B cell (primary cell): Measurements from ENCODE around the gene ADGRD1. TPM values are rescaled to one million over a fixed set of nuclear protein-coding genes. Genes with fewer than 3 reads are reported as not detected.
"Not testable (repeated sequence)": the region's sequence is repeated elsewhere in the genome, so short reads cannot be mapped to it uniquely, and the experiment has no call there.

Source experiments
- ATAC-seq: fragments of 200-7000 bp; cut with Tn5 transposase; one replicate; pipeline ENCODE4 v1.10.0; 2021; ENCODE audit warnings: low read depth, mild to moderate bottlenecking, moderate number of reproducible peaks, moderate library complexity
- CTCF ChIA-PET: fragments of 350-600 bp; sonication (Branson Sonifier 250); formaldehyde crosslinking; loops from one replicate; lab custom pipeline; 2021; ENCODE audit warnings: antibody characterized with exemption, inconsistent platforms; lab: Charles Lee
- POLR2A ChIA-PET: fragments of 350-600 bp; sonication (Branson Sonifier 250); formaldehyde crosslinking; loops from one replicate; lab custom pipeline; 2021; ENCODE audit warnings: antibody characterized with exemption; lab: Charles Lee
- DNase-seq: peaks from one replicate; pipeline ENCODE4 v3.0.0; 2013
- H2AFZ ChIP-seq: 2 replicates; pipeline ENCODE4 v1.6.1; 2012; ENCODE audit warnings: mild to moderate bottlenecking, low read depth, low read length; ENCODE audit not compliant: insufficient read depth, poor library complexity, severe bottlenecking
- H3K27ac ChIP-seq, 2 donors: 1 replicate in 1 of 2; 2 replicates in 1 of 2; pipeline ENCODE4 v1.5.1; 2012 to 2013; ENCODE audit warnings: low read length in 2 of 2, mild to moderate bottlenecking in 2 of 2, moderate library complexity in 1 of 2
- H3K27me3 ChIP-seq, 4 experiments: fragments of 200-600 bp in 1 of 4; sonication (generic) in 1 of 4; replicated peaks in 1 of 4; 1 replicate in 2 of 4; 2 replicates in 2 of 4; pipeline versions ENCODE4 v1.6.1 to v1.7.0; 2013 to 2016; ENCODE audit warnings: low read length in 3 of 4, mild to moderate bottlenecking in 2 of 4, mixed read lengths in 1 of 4, moderate library complexity in 1 of 4; ENCODE audit not compliant: insufficient read depth in 4 of 4, control insufficient read depth in 3 of 4; ENCODE audit errors: control extremely low read depth in 1 of 4
- H3K36me3 ChIP-seq, 2 experiments: replicated peaks in 1 of 2; 1 replicate in 1 of 2; 2 replicates in 1 of 2; pipeline versions ENCODE4 v1.6.1 to v1.7.1; 2013; ENCODE audit warnings: low read length in 1 of 2; ENCODE audit not compliant: insufficient read depth in 2 of 2, control insufficient read depth in 1 of 2; ENCODE audit errors: control extremely low read depth in 1 of 2, extremely low read depth in 1 of 2
- H3K4me1 ChIP-seq, 2 donors: fragments of 200-600 bp in 1 of 2; sonication (generic) in 1 of 2; 1 replicate in 1 of 2; 2 replicates in 1 of 2; pipeline versions ENCODE4 v1.5.1 to v1.6.1; 2013 to 2017; ENCODE audit warnings: low read length in 2 of 2; ENCODE audit not compliant: control insufficient read depth in 2 of 2, insufficient read depth in 2 of 2
- H3K4me2 ChIP-seq: replicated peaks from 2 replicates; pipeline ENCODE3; 2012; ENCODE audit warnings: mild to moderate bottlenecking, low read depth, low read length; ENCODE audit not compliant: poor library complexity, severe bottlenecking
- H3K4me3 ChIP-seq, 5 experiments: fragments of 200-600 bp in 1 of 5; sonication (generic) in 1 of 5; 1 replicate in 3 of 5; 2 replicates in 2 of 5; pipeline versions ENCODE4 v1.5.1 to v1.7.0; 2011 to 2016; ENCODE audit warnings: low read length in 4 of 5, mild to moderate bottlenecking in 4 of 5, low read depth in 2 of 5, control low read depth in 1 of 5, moderate library complexity in 1 of 5; ENCODE audit not compliant: insufficient read depth in 1 of 5; ENCODE audit errors: control extremely low read depth in 1 of 5, extremely low read depth in 1 of 5
- H3K79me2 ChIP-seq: fragments of 200-600 bp; sonication (generic); one replicate; pipeline ENCODE4 v1.6.0; 2016; ENCODE audit warnings: low read length; ENCODE audit not compliant: control insufficient read depth, insufficient read depth
- H3K9ac ChIP-seq: fragments of 200-600 bp; sonication (generic); 2 replicates; pipeline ENCODE4 v1.6.1; 2017; ENCODE audit warnings: mild to moderate bottlenecking, low read length, moderate library complexity
- H3K9me3 ChIP-seq, 3 donors: one replicate each; pipeline versions ENCODE4 v1.6.1 to v1.7.1; 2013; ENCODE audit warnings: low read length in 2 of 3; ENCODE audit not compliant: control insufficient read depth in 2 of 3, insufficient read depth in 1 of 3; ENCODE audit errors: control extremely low read depth in 1 of 3
- H4K20me1 ChIP-seq: 2 replicates; pipeline ENCODE4 v1.6.0; 2012; ENCODE audit warnings: mild to moderate bottlenecking, low read length; ENCODE audit not compliant: insufficient read depth, control insufficient read depth, poor library complexity, severe bottlenecking
- H3K27ac Mint-ChIP-seq: one replicate; pipeline ENCODE4 v1.8.0; 2021; ENCODE audit warnings: mixed read lengths
- H3K27me3 Mint-ChIP-seq: one replicate; pipeline ENCODE4 v1.8.0; 2021; ENCODE audit warnings: mixed read lengths
- H3K4me1 Mint-ChIP-seq: one replicate; pipeline ENCODE4 v1.8.0; 2021; ENCODE audit warnings: mixed read lengths
- H3K4me3 Mint-ChIP-seq: one replicate; pipeline ENCODE4 v1.8.0; 2021; ENCODE audit warnings: mixed read lengths
- H3K9me3 Mint-ChIP-seq: one replicate; pipeline ENCODE4 v1.8.0; 2022; ENCODE audit warnings: mixed read lengths; ENCODE audit not compliant: insufficient read depth
- WGBS: methylation state at CpG from one replicate; pipeline ENCODE4 v1.1.5; 2013; ENCODE audit warnings: missing lambda C conversion rate; ENCODE audit not compliant: insufficient coverage; 5-methylcytosine and 5-hydroxymethylcytosine counted together
- intact Hi-C: fragments of 100-400 bp; cut with micrococcal nuclease; formaldehyde crosslinking; loops from one replicate; pipeline ENCODE4 v1.10.0; 2022
- polyA plus RNA-seq: library from polyadenylated mRNA; depleted of rRNA; stranded (reverse); fragments of >200 nt; gene quantifications from 2 replicates; pipeline ENCODE4 v1.2.3, GENCODE V29; 2012
- total RNA-seq, 2 donors: library from RNA; stranded (reverse); fragments of 120-200 nt in 1 of 2; gene quantifications; 1 replicate in 1 of 2; 2 replicates in 1 of 2; pipeline versions ENCODE4 v1.2.3 to v1.2.4, GENCODE V29; 2013 to 2022

The ADGRD1 gene
- total and polyA plus RNA-seq, 2 donors (not counting 1 experiment from before 2014, with no cell fraction given), result 1.1 to 2.2 TPM

- 98% methylated on average over 3 of the region's 6 CpGs for WGBS
- H3K4me3 ChIP-seq, H3K36me3 ChIP-seq, H3K27me3 ChIP-seq, intact Hi-C loops, DNase-seq, ATAC-seq, H3K27ac Mint-ChIP-seq, H3K4me3 Mint-ChIP-seq, H3K27ac ChIP-seq, H3K79me2 ChIP-seq, H3K9ac ChIP-seq, H3K9me3 Mint-ChIP-seq, CTCF ChIA-PET, H3K27me3 Mint-ChIP-seq, H3K4me2 ChIP-seq, H4K20me1 ChIP-seq, H3K4me1 ChIP-seq, H2AFZ ChIP-seq, POLR2A ChIA-PET, H3K4me1 Mint-ChIP-seq: not testable (repeated sequence)
- peaks cover 0 to 20% (median 0%) of the 10 kb centered on the region in 3 donors for H3K9me3 ChIP-seq
These were observed 117.0 kb downstream of the ADGRD1 start for GRCh38 chr12:131070668-131071067.

GRCh38 chr12:131071234-131071820 is 117.6 kb downstream of the ADGRD1 start:
- H3K27ac Mint-ChIP-seq, H3K4me2 ChIP-seq, H3K27ac ChIP-seq, ATAC-seq, H3K4me3 Mint-ChIP-seq, H3K27me3 Mint-ChIP-seq, H3K4me3 ChIP-seq, H3K79me2 ChIP-seq, POLR2A ChIA-PET, DNase-seq, H3K36me3 ChIP-seq, CTCF ChIA-PET, H3K9ac ChIP-seq, H3K4me1 Mint-ChIP-seq, H2AFZ ChIP-seq, H3K4me1 ChIP-seq, H3K27me3 ChIP-seq, H3K9me3 Mint-ChIP-seq, H4K20me1 ChIP-seq, intact Hi-C loops: not testable (repeated sequence)
- 93% methylated on average over 3 of the region's 12 CpGs for WGBS
- peaks cover 0 to 20% (median 0%) of the 10 kb centered on the region in 3 donors for H3K9me3 ChIP-seq

- H2AFZ ChIP-seq, H3K27ac Mint-ChIP-seq, DNase-seq, intact Hi-C loops, H3K27me3 Mint-ChIP-seq, CTCF ChIA-PET, H3K27ac ChIP-seq, H3K4me1 ChIP-seq, H3K9me3 Mint-ChIP-seq, ATAC-seq, H3K9ac ChIP-seq, H3K36me3 ChIP-seq, H3K79me2 ChIP-seq, H3K4me3 Mint-ChIP-seq, H3K4me2 ChIP-seq, H3K4me3 ChIP-seq, POLR2A ChIA-PET, H4K20me1 ChIP-seq, H3K27me3 ChIP-seq, H3K4me1 Mint-ChIP-seq: not testable (repeated sequence)
- H3K9me3 ChIP-seq, result peaks cover 0 to 20% (median 0%) of the 10 kb centered on the region in 3 donors
- 100% methylated on average over 1 of the region's 12 CpGs for WGBS
These were observed 118.2 kb downstream of the ADGRD1 start for GRCh38 chr12:131071950-131072349.
